Stimulated activated CD8-positive, alpha-beta memory T cell treated with anti-CD3 and anti-CD28 coated beads, Interleukin-7, amount 100 ng/mL, for 1 hour (primary cell): Measurements from ENCODE around the gene BATF.

Experiments used
- DNase-seq, 2 donors: peaks; one replicate each; pipeline ENCODE4 v3.0.0-alpha.2; 2020; ENCODE audit warnings: low read depth in 2 of 2

Gene BATF

DNA sequence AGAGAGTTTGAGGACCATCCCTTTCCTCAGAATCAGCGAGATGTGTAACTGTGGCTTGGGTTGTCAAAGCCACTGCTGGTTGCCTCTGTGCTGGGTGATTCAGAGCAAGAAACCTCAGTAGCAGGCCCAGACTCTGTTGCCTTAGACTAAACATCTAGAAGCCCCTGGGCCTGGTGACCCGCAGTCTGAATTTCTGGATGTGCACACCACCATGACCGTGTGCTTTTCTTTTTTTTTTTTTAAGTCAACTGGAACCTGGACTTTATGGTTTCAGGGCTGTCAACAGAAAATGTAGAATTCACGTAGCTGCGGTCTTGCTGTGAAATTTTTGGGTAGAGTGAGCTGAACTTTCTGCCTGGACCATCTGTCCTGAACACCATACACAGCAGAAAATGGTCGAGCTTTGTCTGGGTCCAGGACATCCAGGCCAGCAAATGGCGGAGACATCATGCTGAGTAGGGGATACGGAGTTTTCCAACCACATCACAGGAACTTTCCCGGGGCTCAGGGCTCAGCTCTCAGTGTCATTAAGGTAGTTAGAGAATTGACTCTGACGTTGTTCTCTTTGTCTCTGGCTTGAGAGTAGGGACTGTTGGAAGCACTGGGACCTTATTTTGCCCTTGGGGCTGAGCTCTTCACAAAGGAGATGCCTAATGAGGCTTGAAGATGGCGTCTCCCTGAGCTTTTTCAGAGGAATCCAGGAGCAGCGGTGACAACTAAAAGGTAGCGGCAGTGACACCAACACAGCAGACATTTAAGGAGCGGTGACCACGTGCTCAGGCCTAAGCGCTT lies 23.0 kb upstream of the BATF start:
- DNase-seq, result no peak

DNA sequence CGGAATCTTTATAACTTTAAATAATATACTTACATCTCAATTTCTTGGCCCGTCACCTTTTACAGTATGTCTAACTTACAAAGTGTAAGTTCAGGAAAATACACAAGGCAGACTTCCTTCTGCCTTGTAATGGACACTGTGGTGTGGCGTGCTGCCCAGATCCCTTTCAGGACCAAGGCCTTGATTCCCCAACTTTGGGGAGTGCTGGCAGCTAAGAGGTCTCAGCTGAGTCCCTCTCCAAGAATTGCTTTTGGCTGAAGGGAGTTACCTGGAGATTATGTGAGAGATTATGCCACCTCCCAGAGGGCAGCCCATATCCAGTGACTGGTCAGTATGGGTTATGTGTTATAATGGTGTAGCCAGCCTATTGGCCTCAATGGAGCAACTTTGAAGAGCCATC lies 21.2 kb upstream of the BATF start:
- no peak for DNase-seq

DNA sequence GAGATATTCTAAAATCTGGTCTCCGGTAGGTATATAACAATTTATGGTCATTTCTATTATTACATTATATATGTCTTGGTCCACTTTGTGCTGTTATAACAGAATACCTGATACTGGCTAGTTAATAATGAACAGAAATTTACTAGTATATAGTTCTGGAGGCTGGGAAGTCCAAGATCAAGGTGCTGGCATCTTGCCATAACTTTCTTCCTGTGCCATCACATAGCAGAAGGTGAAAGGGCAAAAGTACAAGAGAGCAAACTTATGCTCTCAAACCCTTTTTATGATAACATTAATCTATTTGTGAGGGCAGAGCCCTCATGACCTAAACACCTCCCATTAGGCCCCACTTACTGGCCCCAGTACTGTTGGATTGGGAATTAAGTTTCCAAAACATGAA lies 17.9 kb upstream of the BATF start:
- DNase-seq, result no peak

DNA sequence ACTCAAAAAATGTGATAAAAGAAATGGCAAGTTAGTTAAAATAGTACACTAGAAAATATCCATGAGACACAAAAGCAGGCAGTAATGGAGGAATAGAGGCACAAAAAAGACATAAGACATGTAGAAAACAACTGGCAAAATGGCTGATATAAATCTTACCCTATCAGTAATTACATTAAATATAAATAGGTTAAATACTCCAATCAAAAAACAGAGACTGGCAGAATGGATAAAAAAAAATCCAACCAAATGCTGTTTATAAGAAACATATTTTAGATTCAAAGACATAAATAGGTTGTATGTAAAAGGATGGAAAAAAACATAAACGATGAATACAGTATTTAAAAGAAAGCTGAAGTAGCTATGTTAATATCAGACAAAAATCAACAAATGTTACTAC lies 15.3 kb upstream of the BATF start:
- DNase-seq, result no peak

DNA sequence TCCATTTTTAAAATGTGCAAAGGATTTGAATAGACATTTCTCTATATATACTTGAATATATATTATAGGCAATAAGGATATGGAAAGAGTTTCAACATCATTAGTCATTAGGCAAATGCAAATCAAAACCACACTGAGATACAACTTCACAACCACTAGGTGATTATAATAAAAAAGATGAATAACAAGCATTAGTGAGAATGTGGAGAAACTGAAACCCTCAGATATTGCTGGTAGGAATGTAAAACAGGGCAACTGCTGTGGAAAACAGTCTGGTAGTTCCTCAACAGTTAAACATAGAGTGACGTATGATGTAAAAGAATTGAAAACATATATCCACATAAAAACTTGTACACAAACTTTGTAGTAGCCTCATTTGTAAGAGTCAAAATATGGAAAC lies 11.7 kb upstream of the BATF start:
- DNase-seq, result no peak

DNA sequence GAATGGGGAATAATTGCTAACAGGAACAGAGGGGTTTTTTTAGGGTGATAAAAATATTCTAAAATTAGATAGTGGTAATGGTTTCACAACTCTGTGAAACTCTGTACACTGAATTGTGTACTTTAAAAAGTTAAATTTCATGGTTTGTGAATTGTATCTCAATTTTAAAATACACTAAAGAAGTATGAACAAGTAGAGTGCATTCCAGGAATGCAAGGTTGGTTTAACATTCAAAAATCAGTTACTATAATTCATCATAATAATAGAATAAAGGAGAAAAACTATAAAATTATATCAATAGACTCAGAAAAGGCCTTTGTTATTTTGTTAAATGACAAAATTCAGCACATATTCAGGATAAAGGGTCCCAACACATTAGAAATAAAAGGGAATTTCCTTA lies 11.1 kb upstream of the BATF start:
- no peak for DNase-seq

DNA sequence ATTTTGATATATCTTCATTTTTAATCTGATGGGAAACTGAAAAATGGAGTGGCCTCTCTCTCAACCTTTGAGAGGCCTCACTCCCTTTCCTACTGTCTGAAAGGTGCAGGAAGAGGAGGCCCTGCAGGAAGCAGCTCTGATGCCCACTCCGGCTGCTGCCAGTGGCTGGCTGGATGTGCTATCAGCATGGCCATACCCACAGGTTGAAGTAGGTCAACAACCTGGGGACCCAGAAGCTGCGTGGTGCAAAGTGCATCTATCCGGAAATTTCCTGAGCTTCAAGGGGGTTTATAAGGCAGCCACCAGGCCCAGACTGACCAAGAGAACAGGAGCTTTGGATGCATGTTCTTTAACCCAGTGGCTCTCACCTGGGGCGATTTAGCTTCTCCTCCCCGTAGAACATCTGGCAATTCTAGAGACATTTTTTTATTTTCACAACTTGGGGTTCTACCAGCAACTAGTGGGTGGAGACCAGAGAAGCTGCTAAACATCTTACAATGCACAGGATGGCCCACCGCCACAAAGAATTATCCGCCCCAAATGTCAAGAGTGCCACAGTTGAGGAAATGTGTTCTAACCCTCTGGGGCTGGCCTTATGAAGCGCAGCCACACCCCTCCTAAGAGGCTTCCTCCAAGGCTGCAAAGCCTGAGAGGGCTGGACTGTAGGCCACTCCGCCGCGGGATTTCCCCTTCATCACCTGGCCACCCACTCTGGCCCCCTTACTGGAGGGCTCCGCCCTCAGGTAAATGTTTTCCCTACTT lies 8.2 kb upstream of the BATF start:
- no peak for DNase-seq

DNA sequence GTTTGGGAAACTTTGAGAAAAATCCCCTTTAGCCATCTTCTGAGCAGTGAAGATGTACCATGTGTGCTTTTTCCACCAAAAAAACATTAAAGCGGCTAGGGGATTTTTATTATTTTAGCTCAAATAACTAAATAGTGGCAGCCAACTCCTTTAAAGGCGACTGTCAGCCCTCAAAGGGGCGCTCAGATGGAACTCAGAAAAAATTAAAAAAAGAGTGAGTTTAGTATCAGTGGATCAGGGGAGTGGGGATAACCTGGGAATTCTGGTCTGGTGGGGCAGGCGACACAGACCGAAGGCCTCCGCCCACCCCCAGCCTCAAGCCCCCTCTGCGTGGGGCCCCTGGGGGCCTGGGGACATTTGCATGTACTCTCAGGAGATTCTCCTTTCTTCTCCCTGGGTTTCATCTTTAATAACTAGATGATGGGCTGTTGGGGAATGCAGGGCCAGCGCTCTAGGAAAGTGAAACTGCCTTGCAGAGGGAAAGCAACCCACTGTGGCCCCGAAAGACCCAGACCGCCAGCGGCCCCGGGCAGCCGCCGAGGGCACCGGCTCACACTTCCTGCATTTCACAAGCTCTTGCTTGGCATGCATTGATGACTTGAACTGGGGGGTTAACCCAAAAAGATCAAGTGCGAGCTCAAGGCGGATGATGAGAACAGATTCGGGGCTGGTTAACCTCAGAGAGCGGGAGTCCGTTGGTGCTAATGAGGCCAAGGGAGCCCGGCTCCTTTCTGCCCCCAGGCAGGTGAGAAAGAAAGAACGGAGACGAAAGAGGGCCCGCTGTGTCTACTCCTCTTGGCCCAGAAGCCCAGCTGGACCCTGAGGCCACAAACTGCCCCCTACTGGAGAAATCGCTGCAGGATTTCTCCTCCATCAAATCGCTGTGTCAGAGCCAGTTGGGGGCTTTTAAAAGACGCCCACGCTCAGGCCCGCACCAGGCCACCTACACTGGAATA lies 7.3 kb upstream of the BATF start:
- no peak for DNase-seq

DNA sequence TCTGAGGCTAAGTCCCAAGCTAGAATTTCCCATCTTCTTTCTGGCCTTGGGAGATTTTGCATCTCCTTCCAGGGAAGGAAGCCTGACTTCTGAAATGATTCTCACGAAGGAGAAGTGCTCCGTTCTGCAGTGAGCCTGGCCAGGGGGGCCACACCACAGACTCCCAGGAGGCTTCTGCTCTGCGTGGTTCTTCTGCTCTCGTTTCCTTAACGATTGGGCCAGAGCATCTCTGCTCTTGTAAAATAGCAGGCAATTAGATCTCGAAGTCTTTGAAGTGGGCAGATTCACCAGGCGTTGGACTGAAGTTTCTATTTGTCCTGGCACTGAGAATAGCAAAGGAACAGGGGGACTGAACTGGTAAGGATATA lies 6.7 kb upstream of the BATF start:
- DNase-seq, result no peak

DNA sequence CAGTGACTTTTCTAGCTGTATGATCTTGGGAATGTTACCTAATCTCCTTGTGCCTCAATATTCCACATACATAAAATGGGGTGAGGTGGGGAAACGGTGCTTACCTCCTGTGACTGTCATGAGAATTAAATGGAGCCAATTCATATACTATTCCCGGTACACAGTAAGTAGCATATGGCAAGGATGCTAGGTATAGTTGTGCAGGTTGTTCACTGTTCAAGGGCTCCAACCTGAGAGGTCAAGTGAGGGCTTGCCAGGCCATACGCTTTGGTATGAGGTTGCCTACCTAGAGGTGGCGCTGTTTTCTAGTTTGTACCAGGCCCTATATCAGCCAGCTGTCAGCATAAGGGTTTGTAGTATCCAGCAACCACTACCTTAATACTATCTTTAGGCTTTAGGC lies 3.6 kb upstream of the BATF start:
- no peak for DNase-seq

DNA sequence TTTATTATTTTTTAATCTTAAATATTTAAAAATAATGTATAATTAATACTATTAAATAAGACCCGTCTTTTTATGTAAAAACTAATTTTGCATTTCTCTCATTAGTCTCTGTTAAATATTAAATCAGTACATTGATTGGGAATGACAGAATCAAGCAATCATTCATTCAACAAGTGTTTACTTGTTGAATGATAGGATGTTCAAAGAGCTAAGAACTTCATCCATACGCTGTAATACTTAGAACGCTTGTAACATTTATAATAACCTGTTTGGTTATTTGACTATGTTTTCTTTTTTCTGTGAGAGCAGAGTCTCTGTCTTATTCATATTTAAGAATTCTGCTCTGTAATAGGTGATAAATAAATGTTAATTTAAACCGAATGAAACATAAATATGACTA lies 2.9 kb upstream of the BATF start:
- DNase-seq, result no peak

DNA sequence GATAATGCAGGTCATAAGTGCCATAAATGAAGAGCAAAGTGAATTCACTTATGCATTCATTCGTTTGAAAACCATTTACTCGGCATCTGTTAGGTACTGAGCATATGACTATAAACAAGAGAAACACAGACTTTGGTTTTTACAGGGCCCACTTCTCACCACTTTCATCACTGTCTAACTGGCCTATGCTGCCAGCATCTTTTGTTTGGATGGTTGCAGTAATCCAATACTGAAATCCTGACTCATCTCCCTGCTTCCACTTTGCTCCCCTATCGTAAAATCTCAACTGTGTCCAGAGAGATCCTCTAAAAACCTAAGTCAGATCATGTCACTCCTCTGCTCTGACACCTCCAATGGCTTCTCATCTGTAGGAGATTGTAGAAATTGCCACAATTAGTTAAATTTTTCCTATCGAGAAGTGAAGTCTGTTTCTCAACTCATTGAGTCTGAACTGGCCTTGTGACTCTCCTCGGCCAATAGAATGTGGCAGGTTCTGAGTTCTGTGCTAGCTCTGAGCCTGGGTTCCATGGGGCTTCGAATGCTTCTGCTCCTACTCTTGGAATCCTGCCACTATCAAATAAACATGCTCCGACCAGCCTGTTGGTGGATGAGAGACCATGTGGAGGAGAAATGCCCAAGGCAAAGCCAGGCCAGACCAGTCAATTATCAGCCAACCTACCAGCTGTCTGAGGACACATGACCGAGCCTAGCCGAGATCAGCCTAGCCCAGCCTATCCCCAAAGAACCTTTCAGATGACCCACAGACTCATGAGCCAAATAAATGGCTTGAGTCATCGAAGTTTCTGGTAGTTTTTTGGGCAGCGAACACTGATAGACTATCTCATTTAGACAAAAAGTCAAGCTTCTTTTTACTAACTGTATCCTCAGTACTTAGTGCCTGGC lies 2.2 kb upstream of the BATF start:
- no peak for DNase-seq

DNA sequence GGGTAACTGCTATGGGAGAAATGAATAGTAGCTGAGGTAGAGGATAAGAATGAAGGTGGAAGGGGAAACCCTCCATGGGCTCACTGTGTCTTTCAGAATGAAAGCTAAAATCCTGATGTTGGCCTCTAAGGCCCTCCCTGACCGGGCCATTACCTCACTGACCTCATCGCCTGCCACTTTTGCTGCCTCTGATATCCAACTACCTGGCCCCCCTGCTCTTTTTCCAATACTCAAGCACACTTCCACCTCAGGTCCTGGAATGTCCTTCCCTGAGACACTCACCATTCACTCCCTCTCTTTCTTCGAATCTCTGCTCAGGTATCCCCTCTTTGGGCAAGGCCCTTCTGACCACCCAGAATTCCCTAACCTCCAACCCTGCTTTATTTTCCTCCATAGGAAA lies 1.4 kb upstream of the BATF start:
- DNase-seq, result no peak

DNA sequence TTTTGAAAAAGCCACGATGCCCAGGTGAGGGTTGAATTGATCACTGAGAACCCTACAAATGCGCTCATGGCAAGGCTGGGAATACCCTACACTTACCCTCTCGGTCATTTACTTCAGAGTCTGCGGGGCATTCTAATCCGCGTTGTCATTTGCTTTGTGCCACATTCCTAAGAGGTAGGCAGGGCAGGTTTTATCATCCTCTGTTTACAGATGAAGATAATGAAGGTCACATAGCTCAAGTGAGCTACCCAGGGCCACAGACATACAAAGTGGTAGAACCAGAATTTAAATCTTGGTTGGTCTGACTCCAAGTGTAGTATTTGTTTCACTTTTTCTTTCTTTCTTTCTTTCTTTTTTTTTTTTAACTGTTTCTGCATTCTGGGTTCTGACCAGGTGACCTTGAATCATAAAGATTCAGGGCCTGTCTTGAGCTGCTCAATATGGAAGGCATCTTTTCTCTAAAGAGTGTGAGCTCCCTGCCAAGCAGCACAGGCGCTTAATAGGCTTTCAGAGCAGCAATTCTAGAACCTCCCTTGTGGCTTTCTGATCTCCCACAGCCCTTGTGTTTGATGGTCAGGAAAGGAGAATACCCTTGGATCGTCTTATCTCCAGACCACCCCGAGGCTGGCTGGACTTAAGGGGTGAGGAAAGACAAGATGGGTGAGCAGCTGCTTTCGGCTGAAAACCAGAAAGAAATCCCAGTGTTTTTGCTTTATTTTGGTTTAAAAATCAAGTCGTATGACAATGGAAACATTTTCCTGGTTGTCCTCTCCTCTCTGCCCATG lies 662 bp upstream of the BATF start:
- no peak for DNase-seq

DNA sequence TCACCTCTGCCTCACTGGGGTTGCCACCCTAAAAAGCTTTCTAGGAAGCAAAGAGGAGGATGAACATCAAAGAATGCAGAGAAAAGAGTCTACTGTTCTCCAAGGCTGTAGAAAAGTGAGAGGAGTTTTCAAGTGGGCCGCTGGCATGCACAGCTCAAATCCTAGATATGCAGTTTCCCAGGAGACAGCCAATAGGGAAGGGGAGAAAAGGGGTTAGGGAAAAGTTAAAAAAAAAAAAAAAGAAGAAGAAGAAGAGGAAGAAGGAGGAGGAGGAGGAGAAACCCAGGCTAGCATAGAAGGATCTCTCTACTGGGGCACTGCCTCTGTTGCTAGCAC lies 682 bp downstream of the BATF start:
- DNase-seq, result no peak

DNA sequence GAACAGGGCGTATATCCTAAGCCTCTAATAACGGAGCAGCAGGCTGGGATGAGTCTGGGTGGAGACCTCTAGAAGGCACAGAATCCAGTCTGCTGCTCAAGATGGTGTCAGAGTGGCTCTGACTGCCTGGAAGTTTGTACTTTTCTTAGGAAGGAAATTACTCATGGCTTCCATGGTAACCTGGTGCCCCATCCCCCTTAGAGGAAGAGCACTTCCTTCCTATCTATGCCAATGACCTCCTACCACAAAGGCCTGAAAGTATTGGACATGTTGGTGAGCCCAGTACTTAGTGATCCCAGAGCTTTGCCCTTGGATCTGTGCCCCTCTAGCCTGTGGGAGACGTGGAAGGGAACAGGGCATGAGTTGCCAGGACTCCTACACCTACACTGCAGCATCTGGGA lies 1.5 kb downstream of the BATF start:
- no peak for DNase-seq

DNA sequence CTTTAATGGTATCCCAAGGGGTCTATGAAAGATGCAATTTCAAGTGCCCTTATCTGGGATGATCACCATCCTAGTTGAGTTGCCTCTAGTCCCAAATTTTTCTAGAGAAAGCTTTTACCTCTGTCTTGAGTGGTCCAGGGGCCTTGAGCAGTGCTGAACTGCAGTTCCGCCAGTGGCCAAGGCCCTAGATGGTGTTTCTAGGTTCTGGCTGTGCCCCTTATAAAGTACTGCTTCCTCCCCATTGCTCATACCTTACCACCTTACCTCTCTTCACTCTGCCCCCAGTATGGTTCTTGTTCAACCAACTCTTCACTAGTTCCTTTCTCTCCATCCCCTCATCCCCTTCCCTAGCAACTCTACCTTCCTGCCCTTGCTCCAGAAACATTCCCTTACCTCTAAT lies 3.7 kb downstream of the BATF start:
- no peak for DNase-seq

DNA sequence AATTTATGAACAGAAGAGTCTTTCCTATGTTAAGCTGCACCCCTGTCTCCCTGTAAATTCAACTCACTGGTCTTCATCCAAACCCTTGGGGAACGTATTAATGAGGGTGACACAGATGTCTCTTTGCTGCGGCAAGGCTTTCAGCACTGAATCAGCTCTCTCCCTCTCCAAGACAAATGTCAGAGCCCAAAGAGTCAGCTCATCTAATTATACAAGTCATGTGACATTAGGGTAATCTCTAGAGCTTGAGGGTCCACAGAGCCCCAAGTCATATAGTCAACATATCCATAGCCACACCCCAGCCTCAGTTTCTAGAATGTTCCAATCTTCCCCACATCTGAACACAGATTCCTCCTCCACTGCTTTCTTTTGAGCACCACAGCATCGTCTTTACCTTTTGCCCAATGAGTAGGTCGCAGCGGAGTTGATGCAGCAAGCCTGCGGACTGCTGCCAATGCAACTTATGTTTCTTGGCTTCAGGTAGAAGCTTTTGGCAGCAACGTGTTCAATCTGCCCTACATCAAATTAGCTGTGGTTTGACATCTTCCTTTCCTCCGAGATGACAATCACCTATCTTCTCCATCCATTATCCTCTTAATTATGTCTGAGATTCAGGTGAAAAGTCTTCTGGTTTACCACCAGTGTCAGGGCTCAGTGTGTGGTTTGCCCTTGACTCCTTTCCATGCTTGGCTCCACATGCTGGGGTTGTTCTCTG lies 5.3 kb downstream of the BATF start:
- no peak for DNase-seq

DNA sequence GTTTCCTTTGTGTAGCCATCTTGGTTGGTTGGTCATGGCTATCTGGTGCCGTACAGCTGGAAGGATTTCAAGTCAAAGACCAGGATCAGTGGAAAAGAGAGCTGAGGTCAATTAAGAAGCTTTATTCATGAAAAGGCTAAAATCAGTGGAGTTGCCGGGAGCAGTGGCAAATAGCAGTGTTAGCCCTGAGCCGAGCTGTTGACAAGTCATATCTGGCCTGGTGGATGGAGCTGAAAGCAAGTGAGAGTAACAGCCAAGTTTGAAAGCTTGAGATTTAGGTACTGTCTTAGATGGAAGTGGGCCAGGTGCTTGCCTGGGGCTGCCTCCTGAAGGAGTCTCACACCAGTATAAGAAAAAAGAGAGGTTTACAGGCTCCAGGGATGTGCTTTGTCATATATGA lies 9.0 kb downstream of the BATF start:
- no peak for DNase-seq

DNA sequence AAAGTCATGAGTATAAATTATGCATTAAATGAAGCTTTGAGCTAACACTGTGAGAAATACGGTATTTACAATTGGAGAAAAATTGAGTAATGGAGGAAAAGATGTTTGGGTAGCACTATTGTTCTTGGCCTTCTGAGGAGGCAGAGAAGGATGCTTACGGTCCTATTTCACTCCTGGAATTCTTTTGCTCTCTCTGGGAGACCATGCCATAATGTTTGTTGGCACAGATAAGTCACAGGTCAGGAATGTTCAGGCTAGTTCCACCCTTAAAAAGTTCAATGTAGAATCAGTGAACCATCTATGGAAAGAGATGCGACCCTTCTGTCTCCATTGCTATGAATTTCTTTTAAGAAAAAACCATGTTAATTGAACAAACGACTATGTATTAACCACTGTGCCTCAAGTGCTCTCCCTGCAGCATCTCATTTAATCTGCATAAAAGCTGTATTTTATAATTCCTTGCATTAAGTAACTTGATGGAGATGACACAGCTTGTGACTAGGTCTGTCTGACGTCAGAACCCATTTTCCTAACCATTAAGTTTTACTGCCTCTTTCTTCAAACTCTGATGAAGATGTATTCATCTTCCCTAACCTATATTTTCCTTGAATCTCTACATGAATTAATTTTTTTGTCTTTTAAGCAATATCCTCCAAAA lies 9.5 kb downstream of the BATF start:
- DNase-seq, result no peak
